GM03348 (cell line): ENCODE measurements around the gene ISOC2.

ENCODE experiments used
- DNase-seq: peaks from one replicate; pipeline ENCODE4 v3.0.0; 2012; ENCODE audit warnings: low spot score

Gene ISOC2

GRCh38 chr19:55477905-55478304 is 16.5 kb upstream of the ISOC2 start:
- DNase-seq = no peak

DNA sequence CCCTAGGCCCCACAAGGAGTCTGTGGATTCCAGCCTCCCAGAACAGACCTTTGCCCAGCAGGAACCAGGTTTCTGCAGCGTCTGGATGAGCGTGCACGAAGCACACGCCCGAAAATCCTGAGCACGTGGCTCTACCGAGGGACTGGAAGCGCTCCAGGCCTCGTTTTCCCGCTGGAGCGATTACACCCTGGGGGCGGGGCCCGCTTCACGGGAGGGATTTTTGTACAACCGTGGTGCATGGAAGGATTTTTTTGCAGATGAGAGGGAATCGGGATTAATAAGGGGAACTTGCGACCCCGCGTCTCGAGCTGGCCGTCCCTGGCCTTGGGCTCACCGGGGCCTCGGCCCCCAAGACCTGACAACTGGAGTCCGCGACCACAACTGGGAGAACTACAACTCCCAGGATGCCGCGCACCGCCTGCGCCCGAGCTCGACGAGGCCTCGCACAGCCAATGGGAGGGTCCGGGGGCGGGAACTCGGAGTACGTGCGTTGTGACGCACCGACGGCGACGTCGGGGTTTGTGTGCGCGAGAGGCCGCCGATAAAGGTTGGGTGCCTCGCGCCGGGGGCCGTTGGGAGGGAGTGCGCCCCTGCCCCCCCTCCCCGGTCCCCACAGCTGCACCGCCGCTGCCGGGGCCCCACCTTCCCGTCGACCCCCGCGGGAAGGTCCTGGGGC is 14.8 kb upstream of the ISOC2 start, which contains the start of gene ZNF628:
TSS of gene ZNF628 (plus strand) at position 518 of the 676 bp plus-strand sequence. CDS start 3,294 bp downstream, outside the sequence.
- peak; percentile 97 for DNase-seq

DNA sequence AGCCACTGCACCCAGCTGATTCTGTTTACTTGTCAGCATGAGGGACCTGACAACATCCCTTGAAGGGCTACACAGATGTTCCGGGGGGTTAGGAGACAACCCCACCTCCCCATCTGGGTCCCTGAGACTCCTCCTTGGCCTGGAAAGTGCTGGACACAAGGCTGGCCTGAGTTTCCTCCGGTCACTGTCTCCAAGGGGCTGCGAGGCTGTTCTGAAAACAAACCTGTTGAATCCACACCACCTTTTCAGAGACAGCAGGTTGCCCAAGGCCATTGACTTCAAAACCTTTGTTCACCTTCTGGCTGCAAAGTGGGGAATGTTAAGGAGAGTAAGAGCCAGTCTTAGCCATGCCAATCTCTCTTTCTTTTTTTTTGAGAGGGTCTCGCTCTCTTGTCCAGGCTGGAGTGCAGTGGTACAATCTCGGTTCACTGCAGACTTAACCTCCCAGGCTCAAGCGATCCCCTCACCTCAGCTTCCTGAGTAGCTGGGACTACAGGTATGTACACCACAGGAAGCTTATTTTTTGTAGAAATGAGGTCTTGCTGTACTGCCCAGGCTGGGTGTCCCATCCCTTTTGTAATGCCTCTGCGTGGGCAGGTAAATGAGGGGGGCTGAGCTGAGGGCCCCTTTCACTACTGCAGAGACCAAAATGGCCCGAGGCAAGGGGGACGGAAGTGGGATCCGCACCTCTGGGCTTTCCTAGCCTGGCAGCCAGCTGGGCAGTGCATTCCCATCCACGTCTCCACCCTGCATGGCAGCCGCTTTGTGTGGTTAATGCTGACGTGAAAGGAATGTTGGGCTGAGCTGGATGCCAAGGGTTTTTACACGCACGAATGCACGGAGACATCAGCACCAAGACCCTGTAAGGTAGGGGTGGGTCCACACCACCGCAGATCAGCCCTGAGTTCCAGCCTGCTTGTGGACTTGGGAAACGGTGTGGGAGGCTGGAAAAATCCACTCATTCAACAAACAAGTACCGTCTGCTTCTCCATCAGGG is 13.1 kb upstream of the ISOC2 start:
- no peak for DNase-seq

DNA sequence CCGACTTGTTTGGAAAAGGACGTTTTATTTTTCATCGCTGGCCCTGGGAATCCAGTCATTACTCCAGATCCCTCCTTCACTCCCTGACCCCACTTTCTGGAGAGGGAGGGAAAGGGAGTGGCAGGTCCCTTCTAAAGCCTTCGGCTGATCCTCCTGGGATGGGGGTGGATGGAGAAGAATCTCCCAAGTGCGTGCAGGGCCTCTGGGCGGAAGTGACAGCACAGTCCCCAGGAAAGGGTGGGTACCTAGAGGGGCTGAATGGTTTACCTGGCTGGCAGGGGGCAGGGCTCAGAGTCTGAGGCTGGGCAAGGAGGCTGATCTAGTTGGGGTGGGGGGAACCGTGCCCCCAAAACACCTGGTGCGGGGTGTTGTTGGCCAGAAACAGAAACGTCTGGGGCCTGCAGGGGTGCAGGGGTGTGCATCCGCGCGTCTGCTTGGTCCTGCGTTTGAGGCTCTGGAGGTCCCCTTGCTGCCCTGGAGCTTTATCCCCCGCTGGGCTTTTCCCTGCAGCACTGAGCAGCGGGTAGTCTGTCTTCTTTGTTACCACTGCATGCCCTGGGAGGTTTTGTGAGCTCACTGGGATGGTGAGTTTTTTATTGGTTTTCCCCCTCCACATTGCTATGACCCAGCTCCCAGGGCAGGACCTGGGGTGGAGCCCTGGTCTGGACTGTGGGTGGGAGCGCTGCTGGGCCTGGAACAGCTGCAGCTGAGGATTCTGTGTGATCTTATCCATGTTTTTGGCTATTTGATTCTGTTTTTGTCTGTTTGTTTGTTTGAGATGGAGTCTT is 12.0 kb upstream of the ISOC2 start:
- no peak for DNase-seq

DNA sequence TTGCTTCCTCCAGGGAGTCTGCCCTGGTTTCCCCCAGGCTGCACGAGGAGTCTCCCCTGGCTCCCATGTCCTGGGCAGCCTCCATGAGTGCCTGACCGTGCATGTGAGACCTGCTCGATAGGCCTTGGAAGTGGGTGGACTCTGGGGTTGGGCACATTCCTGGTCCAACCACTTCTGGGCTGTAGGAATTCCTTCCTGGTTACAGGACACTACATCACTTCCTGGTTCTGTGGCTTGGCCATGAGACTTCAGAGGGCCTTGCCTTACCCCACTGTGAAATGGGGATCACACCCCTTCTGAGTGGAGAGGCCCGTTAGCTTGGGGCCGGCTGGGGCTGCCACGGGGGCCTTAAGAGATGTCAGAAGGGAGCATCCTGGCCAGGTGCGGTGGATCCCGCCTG is 11.0 kb upstream of the ISOC2 start:
- peak; percentile 56 for DNase-seq

- DNase-seq = no peak
Measured at GRCh38 chr19:55471266-55471665, 9.8 kb upstream of the ISOC2 start.

DNA sequence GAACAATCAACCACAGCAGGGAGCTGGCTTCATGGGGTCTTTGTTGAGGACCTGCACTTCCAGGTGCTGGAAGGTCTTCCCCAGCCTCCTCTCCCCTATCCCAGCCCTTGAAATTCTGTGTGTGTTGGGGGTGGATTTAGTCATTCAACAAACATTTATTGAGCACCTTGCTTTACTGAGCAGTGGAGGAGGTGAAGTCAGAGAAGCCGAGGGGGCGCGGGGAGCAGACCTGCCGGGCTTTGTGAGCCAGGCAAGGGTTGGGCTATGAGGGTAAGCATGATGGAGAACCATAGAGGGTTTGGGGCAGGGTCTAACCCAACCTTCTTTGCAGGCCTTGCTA is 6.6 kb upstream of the ISOC2 start:
- DNase-seq = no peak

DNA sequence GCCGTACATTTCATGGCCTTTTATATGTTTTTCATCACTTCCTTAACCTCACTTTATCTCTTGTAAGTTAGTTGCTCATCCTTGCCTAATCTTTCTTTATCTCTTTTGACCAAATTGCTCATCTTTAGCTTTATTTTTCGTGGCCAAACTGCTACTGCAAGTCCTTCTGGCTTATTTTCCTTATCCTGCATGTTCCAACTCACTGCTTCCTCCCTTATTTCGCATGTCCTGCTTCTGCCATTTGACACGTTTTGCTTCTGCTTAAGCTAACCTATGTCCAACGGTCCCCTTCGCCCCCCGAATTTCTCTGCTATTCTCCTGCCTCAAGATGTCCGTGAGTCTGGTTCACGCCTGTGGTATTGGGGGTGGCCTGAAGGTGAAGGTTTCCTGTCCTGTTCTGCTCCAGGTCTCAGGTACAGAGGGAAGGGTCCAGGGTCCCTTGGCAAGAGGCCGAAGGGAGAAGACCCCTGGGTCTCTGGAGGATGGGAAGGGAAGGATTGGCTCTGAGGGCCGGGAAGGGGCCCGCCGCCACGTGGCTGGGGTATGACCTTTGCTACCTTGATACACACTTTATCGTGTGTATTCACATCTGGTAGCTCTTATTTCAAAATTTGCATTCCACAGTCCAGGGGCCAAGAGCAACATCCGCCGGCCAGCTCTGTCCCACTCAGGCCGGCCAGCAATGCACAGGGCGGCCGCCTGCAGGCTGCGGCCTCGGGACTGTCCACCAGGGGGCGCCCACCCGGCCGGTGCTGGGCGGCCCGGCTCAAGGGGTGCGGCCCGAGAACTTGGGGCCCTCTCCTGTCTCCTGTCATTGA is 6.0 kb upstream of the ISOC2 start:
- peak; percentile 90 for DNase-seq

DNA sequence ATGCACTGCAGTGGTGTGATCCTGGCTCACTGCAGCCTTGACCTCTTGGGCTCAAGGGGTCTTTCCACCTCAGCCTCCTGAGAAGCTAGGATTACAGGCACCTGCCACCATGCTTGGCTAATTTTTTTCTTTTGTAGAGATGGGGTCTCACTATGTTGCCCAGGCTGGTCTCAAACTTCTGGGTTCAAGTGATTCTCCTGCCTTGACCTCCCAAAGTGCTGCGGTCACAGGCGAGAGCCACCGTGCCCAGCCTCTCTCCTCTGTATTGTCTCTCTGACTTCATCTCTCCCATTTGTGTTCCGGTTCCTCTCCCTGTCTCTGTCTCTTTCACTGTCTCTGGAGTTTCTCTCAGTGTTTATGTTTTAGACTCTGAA is 4.8 kb upstream of the ISOC2 start:
- DNase-seq = no peak

DNA sequence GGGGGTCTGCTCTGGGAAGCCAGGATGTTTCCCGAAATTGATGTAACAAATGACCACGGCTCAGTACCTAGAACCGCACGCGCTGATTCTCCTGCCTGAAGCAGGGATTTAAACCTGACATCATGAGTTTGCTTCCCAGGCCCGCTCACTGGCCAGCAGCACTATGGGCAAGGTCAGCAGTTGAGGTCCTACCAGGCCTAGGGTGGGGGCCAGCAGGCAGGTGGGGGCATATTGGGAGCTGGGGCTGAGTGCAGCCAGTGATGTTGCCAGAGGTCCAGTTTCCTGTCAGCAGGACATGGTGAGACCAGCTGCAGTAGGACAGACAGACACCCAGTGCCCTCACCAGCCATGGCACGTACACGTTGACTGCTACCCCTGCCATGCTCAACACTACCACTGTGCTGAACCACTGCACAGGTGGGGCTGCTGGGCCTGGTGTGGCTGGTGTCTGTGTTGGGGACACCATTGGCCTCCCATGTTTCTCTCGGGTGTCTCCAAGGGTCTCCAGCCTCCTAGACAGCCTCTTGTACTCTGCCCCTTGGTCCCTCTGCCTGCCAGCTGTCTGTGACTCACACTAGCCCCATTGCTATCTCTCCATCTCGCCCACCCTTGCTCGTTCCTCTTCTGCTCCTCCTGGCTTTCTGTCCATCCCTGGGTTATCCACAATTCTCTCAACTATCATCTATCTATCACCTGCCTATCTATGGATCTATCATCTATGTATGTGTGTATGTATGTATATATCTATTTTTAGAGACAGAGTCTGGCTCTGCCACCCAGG is 4.2 kb upstream of the ISOC2 start:
- DNase-seq = no peak

DNA sequence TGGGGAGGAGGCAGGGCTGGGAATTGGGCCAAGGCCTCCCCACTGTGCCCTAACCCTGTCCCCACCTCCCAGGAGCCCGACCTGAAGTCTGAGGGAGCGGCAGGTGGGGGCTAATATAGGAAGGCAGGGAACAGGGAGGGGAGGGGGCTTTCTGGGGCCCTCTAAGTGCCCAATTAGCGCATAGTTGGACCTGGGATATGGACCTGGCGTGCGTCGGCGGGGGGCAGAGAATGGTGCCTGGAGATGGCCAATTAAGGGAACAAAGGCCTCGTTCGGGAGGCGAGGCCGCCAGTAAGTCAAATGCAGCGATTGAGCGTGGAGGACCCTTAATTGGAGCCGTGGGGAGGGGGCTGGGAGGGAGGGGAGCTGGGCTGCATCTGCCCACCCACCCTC is 3.2 kb upstream of the ISOC2 start, which contains the start of gene C19orf85:
TSS of gene C19orf85 (minus strand) at position 90 of the 393 bp plus-strand sequence. CDS start 197 bp downstream, outside the sequence.
- DNase-seq = no peak

DNA sequence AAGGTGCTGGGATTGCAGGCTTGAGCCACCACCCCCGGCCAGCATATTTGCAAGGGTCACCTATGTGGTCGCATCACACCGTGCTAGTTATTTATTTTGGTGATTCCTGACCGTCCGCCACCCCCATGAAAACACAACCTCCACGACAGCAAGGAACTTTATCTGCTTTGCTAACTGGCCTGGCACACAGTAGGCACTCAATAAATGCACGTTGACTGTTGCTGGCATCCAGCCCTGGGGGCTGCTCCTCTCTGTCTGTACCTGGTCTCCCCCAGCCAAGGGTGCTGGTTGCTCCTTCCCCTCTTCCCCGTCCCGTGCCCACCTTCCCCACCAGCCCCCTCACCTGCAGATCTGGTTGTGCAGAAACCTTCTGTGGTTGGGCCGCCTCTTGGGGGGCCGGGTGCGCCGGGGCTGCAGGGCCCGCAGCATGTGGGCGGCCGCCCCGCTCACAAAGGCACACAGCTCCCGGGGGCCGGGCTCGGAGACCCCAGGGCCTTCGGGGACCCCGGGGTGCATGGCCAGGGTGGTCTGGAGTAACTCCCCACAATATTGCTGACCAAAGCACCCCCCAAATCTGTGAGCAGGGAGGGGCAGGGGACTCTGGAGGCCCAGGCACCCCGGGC is 2.7 kb upstream of the ISOC2 start:
- DNase-seq = no peak

GRCh38 chr19:55463583-55464031 is 2.2 kb upstream of the ISOC2 start:
- no peak for DNase-seq

GRCh38 chr19:55462722-55463121 is 1.3 kb upstream of the ISOC2 start:
- no peak for DNase-seq

DNA sequence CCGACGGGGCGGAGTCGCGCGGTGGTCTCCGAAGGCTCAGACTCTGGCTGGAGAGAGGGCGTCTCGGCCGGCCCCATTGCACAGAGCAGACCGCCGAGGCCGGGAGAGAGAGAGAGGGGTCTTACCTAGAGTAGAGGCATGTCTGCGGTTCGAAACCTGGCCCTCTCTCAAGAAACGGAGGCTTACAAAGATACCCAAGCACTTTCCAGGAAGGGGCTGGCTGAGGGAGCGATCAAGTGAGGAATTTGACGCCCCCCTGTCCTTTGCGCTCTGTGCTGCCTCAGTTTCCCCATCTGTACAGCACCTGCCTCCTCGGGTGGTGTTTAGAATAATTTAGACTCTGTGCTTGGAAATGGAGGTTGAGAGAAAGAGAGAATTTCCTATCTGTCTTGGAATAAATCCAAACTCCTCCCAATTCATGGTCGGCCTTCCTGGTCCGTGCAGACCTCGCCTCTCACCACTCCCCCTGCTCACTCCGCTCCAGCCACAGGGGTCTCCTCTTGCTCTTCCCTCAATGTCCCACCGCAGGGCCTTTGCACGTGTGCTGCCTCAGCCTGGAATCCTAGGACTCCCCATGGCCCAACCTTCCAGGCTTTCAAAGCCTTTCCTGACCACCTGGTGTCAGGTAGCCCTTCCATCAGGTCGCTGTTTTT is 658 bp upstream of the ISOC2 start:
- DNase-seq = peak; percentile 58

DNA sequence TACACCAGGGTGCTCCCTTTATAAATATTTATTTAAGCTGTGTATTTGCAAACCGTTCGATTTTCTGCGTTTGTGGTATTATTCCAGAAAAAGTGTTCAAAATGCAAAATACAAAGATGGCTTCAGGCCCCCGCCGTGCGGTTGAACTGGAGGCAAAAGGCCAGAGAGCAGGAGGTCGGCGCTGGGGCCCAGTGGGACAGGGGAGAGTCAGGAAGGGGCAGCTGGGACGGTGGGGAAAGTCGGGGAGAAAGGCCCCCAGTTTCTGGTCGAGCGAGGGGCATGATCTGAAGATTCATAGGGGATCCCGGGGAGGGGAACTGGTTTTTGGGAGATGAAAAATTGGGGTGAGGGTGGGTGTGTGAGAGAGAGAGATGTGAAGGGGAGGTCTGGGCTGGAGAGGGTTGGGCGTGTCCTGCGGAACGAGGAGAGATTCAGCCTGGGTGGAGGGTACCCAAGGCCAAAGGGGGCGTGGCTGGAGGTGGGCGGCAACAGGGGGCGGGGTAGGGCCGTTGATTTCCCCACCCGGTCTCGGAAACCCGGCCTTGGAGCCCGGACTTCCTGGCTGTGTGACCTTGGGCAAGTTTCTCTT is 678 bp downstream of the ISOC2 start:
- DNase-seq = peak; percentile 96

- no peak for DNase-seq
Measured at GRCh38 chr19:55459950-55460657, 1.3 kb downstream of the ISOC2 start.

DNA sequence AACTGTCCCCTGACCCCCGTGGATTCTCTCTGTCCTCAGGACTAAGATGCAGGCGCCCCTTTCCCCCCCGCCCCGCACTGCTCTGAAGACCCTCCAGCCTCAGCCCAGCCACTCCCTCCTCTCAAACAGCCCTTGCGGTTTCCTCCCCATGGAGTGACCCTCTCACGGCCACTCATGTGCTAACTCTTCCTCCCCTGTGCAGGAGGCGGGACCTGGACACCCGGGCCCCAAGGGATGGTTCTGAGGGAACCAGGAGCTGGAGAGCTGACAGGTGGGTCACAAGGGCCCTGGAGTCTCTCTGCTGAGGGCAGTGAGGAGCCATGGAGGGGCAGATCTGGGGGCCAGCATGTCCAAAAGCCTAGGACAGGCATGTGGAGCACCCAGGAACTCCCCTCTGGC is 1.9 kb downstream of the ISOC2 start:
- no peak for DNase-seq
